NT2/D1 (cell line): ENCODE results near the gene NAALADL2.

Source experiments
- YY1 ChIP-seq: IDR thresholded peaks from 2 replicates; pipeline ENCODE4 v1.6.1; 2011; ENCODE audit not compliant: insufficient read length, insufficient read depth
- ZNF274 ChIP-seq: IDR thresholded peaks from 2 replicates; pipeline ENCODE4 v1.6.1; 2011; ENCODE audit warnings: mild to moderate bottlenecking, low read depth, low read length

DNA sequence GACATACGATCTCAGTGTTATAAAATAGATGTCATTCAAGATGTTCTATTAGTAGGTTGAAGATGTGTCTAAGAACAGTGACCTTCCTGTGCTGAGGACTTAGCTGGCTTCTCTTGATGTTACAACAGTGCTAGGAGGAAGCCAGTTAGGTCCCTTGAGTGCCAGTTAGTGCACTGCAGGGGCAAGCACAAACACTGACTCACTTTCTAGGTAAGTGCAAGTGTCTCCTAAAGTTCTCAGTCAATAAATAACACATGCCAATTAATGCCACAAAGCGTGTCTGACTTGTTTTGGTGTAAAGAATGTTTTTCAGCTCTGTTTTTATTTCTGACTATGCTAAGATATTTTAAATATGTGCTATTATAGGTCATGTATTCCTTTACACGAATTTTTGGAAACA lies 211.8 kb downstream of the NAALADL2 start:
- no peak for TF ChIP-seq ZNF274
- TF ChIP-seq YY1 = no peak
